NCI-H524 treated with DMSO at 0.1 percent for 48 hours (cell line): ENCODE measurements around the gene KLHDC7A.
A peak's percentile ranks its signal among the peaks of the same experiment; 100 is the strongest.

Source experiments
- DNase-seq: peaks from one replicate; lab custom pipeline; 2025; lab: John Stamatoyannopoulos, UW

Gene KLHDC7A

GRCh38 chr1:18508084-18508483 lies 27.4 kb downstream of the KLHDC7A start:
- DNase-seq: no peak

- DNase-seq: no peak
Observed at GRCh38 chr1:18511149-18511873, 30.6 kb downstream of the KLHDC7A start.

- DNase-seq: peak; percentile 14
Observed at GRCh38 chr1:18511874-18512150, 31.1 kb downstream of the KLHDC7A start.

- no peak for DNase-seq
Observed at GRCh38 chr1:18512883-18513282, 32.2 kb downstream of the KLHDC7A start.

DNA sequence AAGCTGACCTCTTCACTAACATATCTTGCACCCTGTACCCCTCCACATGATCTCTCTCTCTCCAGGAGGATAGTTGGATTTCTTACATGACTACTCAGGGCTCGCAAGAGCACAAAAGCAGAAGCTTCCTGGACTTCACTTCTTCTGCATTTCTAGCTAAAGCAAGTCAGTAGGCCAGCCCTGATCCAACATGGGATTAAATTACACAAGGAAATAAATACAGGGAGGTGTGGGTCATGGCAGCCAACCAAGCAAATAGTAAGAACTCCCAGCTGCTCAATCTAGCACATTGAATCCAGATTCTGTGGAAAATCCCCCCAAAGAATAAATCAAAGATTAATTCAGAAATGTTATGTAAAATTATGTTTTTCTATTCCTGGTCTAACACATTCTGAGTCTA lies 33.3 kb downstream of the KLHDC7A start:
- no peak for DNase-seq

GRCh38 chr1:18515120-18515667 lies 34.5 kb downstream of the KLHDC7A start:
- DNase-seq: no peak

DNA sequence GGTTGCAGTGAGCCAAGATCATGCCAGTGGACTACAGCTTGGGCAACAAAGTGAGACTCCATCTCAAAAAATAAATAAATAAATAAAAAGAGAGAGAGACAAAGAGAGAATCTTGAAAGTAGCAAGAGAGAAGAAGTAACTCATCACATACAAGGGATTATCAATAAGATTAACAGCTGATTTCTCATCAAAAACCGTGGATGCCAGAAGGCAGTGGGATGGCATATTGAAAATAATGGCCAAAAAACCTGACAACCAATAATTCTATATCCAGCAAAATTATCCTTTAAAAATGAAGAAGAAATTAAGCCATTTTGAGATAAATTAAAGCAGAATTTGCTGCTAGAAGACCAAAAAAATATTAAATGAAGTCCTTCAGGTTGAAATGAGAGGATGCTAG lies 35.7 kb downstream of the KLHDC7A start:
- no peak for DNase-seq

DNA sequence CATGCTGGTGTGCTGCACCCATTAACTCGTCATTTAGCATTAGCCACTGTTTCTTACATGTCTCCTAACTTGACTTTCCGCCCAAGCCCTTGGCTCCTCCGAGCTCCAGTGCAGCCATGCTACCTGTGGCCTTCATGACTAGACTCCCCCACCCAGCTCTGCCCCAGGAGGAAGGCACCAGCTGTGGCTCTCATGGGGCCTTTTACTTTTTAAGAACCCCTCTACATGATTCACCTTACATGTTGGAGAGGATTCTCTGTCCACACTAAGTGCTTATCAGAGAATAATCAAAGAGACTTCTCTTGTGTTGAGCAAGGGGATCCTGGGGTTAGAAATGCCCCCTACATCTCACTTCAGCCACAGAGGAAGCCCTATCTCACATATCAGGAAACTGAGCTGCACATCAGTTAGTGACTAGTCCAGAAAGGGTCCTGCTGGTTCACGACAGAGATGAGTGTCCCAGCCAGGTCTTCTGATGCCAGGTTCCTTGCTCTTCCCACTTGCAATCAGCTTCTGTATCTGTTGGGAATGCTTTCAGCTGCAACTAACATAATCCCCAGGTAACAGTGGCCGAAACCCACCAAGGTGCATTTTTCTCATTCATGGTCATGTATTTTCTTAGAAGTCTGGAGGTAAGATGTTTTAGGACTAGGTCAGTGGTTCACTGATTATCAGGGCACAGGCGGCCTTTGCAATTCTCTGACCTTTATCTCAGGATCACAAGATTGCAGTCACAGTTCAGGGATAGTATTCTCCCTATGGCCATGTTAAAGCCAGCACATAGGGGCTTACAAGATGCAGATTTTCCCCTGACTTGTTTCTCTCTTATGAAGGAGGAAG lies 45.9 kb downstream of the KLHDC7A start:
- no peak for DNase-seq

- no peak for DNase-seq
Observed at GRCh38 chr1:18527514-18527913, 46.8 kb downstream of the KLHDC7A start.

DNA sequence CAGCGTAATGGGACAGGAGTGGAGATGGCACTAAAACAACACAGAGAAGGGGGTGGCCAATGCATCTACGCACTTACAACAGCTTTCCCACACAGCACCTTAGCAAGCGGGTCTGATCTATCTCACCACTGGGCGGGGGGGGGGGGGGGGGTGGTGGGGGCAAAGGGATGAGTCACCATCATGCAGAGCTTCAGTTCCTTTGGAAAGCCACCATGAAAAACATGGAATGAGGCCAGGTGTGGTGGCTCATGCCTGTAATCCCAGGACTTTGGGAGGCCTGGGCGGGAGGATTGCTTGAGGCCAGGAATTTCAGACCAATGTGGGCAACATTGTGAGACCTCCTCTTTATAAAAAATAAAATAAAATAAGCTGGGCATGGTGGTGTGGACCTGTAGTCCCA lies 47.2 kb downstream of the KLHDC7A start:
- DNase-seq: no peak

DNA sequence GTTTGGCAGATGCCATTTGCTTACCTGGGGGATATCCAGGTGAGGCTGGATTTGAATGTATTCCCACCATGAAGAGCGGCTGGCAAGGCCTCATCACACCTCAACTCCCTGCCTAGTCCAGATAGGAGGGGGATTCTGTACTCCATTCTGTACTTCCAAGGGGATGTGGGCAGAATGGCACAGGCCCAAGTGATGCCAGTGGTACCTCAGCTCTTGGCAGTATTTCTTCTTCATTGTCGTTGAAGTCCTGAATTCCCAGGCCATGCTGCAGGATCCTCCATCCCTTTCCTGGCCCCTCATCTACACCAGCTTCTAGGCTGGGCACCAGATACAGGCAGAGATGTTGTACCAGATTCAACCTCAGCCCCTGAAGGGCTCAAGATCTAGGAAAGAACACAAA lies 47.9 kb downstream of the KLHDC7A start:
- no peak for DNase-seq

- DNase-seq: no peak
Observed at GRCh38 chr1:18529714-18530113, 49.0 kb downstream of the KLHDC7A start.

DNA sequence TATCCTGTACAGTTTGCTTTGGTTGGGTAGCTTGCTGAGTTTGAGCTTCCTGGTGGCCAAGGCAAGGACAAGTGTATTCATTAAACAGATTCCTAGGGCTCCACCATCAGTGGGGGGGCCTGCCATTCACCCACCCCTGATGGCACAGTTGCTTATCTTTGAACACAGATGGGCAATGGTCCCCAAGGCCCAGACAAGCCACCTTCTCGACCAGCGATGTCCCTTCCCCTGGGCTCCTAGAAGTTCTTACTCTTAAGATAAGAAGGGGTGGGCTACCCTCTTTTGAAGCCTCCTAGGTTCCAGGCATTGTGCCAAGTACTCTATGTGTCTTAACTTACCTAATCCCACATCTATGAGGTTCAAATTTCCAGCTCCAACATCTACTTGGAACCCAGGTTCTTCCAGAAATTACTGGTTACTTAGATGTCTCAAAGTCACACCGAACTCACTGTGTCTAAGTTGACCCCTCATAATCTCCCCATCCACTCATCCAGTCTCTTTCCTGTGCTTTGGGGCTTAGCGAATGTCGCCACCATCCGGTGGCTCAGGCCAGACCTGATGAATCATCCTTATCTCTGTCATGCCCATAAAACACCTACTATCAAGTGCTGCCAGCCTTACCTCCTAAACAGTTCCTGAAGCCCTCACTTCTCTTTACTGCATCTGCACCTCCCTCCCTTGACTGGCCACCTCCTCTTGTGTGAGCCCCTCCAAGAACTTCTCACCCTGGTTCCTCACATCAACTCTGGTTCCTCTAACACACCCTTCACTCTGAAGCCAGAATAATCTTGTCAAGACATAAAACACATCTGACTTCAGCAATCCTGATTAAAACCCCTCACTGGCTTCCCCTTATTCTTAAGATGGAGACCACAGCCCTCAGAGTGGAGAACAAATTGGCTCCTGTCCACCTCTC lies 50.1 kb downstream of the KLHDC7A start:
- DNase-seq: no peak

GRCh38 chr1:18531503-18531845 lies 50.7 kb downstream of the KLHDC7A start:
- DNase-seq: no peak

GRCh38 chr1:18532390-18533170 lies 51.9 kb downstream of the KLHDC7A start:
- no peak for DNase-seq

GRCh38 chr1:18533259-18533658 lies 52.5 kb downstream of the KLHDC7A start:
- no peak for DNase-seq

DNA sequence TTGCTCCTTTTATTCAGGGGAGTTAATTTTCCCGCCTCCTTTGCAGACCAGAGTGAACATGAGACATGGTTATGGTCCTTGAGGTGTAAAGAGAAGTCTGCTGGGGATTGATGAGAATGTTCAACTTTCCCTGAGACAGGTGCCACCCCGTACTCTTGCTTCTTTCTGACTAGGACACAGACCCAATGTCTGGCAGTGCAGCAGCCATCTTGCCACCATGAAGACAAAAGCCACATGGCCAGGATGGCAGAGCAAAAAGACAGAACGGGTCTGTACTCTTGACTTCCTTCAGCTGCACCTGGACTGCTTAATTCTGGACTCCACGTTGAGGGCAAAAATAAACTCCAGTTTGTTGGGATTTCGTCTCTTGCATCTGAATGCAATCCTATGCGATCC lies 54.1 kb downstream of the KLHDC7A start:
- no peak for DNase-seq
